ENCODE results near the gene PIP5K1B.

PIP5K1B gene

DNA sequence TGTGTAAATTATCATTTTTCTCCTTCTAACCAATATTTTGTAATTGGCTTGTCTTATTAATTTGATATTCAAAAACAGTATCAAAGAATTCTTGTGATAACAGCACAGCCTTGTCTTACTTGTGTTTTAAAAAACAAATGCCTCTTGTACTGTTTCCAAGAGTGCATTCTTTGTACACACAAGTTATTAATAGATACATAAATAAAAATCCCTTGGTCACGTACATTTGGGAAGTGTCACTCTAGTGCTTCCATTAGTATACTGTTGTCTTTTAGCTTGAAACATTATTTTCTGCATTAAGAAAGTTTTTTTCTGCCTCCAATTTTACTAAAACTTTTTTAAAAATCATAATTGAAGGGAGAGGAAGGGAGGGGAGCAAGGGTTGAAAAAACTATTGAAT, 133.2 kb downstream of the PIP5K1B start:
- Histone ChIP-seq H4K20me1 (ENCODE audit: insufficient read depth, low read length) (no peaks in the 10 kb centered on the region), H3K9me2 (ENCODE audit: low read depth, low read length) (no peaks in the 10 kb centered on the region), H3K27ac (ENCODE audit: low read depth, low read length, poor library complexity, severe bottlenecking) (no peak overlapping the region), H3K4me2 (ENCODE audit: low read length) (no peak overlapping the region), H3K27me3 (ENCODE audit: insufficient read depth, low read length) (no peaks in the 10 kb centered on the region), H3K4me1 (ENCODE audit: insufficient read depth, low read length, severe bottlenecking) (no peaks in the 10 kb centered on the region), H3K4me3 (ENCODE audit: low read depth, low read length, poor library complexity, severe bottlenecking) (no peak overlapping the region), H3K79me2 (ENCODE audit: insufficient read depth, low read length) (no peaks in the 10 kb centered on the region), H3F3A (ENCODE audit: insufficient read depth, low read length) (no peaks in the 10 kb centered on the region), H3K9me3 (ENCODE audit: low read length) (no peaks in the 10 kb centered on the region), H3K9ac (ENCODE audit: low read length) (no peak overlapping the region), H2AFZ (ENCODE audit: low read length) (no peak overlapping the region), H3K36me3 (ENCODE audit: insufficient read depth, low read length) (no peaks in the 10 kb centered on the region)
- TF ChIP-seq EZH2 (IDR thresholded peaks at IDR 0.05; ENCODE audit: borderline replicate concordance, low read length) = no peak

DNA sequence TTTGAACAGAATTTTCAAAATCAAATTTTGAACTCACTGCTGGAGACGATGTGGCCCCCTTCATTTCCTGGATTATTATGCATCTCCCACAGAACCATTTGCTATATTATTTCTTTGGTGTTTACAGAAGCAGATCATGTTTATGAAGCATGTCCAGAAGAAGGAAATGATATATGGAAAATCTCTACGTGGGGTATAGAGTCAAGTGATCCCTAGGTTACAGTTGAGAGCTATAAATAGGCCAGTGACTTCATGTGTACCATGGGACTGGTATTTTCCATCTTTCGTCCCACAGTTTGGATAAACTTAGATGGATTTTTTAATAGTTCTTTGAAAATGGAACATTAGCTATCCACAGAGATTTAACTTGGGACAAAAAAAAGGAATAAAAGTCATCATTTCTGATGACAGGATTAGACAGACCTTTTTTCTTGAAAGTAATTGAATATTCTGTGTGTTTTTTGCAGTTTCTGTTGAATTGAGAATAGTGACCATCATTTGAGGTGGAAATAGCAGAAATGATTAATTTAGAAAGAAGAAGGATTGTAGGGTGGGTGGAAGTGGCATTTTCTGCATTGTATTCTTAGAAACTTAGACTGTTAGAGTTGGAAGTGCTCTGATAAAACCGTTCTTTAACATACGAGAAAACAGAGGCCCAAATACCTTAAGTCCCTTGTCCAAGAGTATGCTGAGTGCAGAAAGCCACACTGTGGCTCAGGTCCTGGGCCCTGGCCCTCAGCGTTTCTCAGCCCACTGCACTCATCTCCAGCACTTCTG, 136.4 kb downstream of the PIP5K1B start:
- no peaks in the 10 kb centered on the region for H3K36me3 ChIP-seq (ENCODE audit: insufficient read depth, low read length)
- no peak for TF ChIP-seq EZH2 (IDR thresholded peaks at IDR 0.05; ENCODE audit: borderline replicate concordance, low read length)
- TF ChIP-seq, protein P1, sequence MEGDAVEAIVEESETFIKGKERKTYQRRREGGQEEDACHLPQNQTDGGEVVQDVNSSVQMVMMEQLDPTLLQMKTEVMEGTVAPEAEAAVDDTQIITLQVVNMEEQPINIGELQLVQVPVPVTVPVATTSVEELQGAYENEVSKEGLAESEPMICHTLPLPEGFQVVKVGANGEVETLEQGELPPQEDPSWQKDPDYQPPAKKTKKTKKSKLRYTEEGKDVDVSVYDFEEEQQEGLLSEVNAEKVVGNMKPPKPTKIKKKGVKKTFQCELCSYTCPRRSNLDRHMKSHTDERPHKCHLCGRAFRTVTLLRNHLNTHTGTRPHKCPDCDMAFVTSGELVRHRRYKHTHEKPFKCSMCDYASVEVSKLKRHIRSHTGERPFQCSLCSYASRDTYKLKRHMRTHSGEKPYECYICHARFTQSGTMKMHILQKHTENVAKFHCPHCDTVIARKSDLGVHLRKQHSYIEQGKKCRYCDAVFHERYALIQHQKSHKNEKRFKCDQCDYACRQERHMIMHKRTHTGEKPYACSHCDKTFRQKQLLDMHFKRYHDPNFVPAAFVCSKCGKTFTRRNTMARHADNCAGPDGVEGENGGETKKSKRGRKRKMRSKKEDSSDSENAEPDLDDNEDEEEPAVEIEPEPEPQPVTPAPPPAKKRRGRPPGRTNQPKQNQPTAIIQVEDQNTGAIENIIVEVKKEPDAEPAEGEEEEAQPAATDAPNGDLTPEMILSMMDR (IDR thresholded peaks at IDR 0.05; ENCODE audit: low read length) = no peak

DNA sequence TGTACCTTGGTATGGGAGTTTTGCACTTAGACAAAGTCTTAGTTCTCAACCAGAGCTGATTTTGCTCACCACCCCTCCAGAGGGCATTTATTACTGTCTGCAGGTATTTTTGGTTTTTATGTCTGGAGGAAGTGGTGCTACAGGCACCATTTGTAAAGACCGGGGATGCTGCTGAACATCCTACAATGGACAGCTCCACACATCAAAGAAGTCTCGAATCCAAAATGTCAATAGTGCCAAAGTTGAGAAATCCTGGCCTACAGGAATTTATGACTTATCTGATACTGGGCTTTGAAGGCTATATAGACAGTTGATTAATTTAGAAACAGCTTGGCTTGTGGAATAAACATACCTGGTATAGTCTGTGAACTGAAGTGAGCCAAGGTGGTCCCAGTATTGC, 137.5 kb downstream of the PIP5K1B start:
- TF ChIP-seq EZH2 (IDR thresholded peaks at IDR 0.05; ENCODE audit: borderline replicate concordance, low read length) = no peak
- TF ChIP-seq, protein P1 (IDR thresholded peaks at IDR 0.05; ENCODE audit: low read length) = no peak
- Histone ChIP-seq H3K79me2 (ENCODE audit: insufficient read depth, low read length) (no peaks in the 10 kb centered on the region), H2AFZ (ENCODE audit: low read length) (no peak overlapping the region), H3K9me3 (ENCODE audit: low read length) (no peaks in the 10 kb centered on the region), H3K9me2 (ENCODE audit: low read depth, low read length) (no peaks in the 10 kb centered on the region), H3K36me3 (ENCODE audit: insufficient read depth, low read length) (no peaks in the 10 kb centered on the region), H3K4me2 (ENCODE audit: low read length) (no peak overlapping the region), H3K4me3 (ENCODE audit: low read depth, low read length, poor library complexity, severe bottlenecking) (no peak overlapping the region), H3F3A (ENCODE audit: insufficient read depth, low read length) (no peaks in the 10 kb centered on the region), H4K20me1 (ENCODE audit: insufficient read depth, low read length) (no peaks in the 10 kb centered on the region), H3K27ac (ENCODE audit: low read depth, low read length, poor library complexity, severe bottlenecking) (no peak overlapping the region), H3K4me1 (ENCODE audit: insufficient read depth, low read length, severe bottlenecking) (no peaks in the 10 kb centered on the region), H3K9ac (ENCODE audit: low read length) (no peak overlapping the region), H3K27me3 (ENCODE audit: insufficient read depth, low read length) (no peaks in the 10 kb centered on the region)

More for the DNA sequence above, 136.4 kb downstream of the PIP5K1B start:
- Histone ChIP-seq H3K9ac (ENCODE audit: low read length) (no peak overlapping the region), H3K4me1 (ENCODE audit: insufficient read depth, low read length, severe bottlenecking) (no peaks in the 10 kb centered on the region), H4K20me1 (ENCODE audit: insufficient read depth, low read length) (no peaks in the 10 kb centered on the region), H3K27me3 (ENCODE audit: insufficient read depth, low read length) (no peaks in the 10 kb centered on the region), H3K4me3 (ENCODE audit: low read depth, low read length, poor library complexity, severe bottlenecking) (no peak overlapping the region), H3K27ac (ENCODE audit: low read depth, low read length, poor library complexity, severe bottlenecking) (no peak overlapping the region), H3K79me2 (ENCODE audit: insufficient read depth, low read length) (no peaks in the 10 kb centered on the region), H3K9me3 (ENCODE audit: low read length) (no peaks in the 10 kb centered on the region), H3F3A (ENCODE audit: insufficient read depth, low read length) (no peaks in the 10 kb centered on the region), H3K4me2 (ENCODE audit: low read length) (no peak overlapping the region), H2AFZ (ENCODE audit: low read length) (no peak overlapping the region), H3K9me2 (ENCODE audit: low read depth, low read length) (no peaks in the 10 kb centered on the region)

DNA sequence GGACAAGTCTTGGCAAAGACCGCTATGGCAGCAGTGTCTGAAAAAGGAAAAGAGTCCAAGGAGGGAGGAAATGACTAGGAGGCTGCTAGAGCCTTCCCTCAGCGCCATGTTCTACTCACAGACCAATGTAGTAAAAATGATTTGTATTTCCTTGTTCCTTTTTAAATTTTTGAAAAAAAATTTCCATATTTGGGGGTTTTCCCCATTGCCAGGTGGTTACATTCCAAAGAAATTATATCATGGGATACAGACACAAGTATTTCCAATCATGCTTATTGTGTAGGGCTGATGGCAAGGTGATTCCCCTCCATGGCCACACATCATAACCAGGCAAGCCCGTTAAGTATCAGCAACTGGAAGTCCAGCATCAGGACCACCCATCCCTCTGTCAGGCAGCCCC, 138.2 kb downstream of the PIP5K1B start:
- H3K36me3 ChIP-seq (ENCODE audit: insufficient read depth, low read length) = no peaks in the 10 kb centered on the region
- no peaks in the 10 kb centered on the region for H3K79me2 ChIP-seq (ENCODE audit: insufficient read depth, low read length)
- H3K4me3 ChIP-seq (ENCODE audit: low read depth, low read length, poor library complexity, severe bottlenecking) = no peak overlapping the region
- no peak overlapping the region for H3K9ac ChIP-seq (ENCODE audit: low read length)
- no peak overlapping the region for H3K27ac ChIP-seq (ENCODE audit: low read depth, low read length, poor library complexity, severe bottlenecking)
- H3K9me3 ChIP-seq (ENCODE audit: low read length) = no peaks in the 10 kb centered on the region
- H3K9me2 ChIP-seq (ENCODE audit: low read depth, low read length) = no peaks in the 10 kb centered on the region
- no peaks in the 10 kb centered on the region for H4K20me1 ChIP-seq (ENCODE audit: insufficient read depth, low read length)
- no peaks in the 10 kb centered on the region for H3F3A ChIP-seq (ENCODE audit: insufficient read depth, low read length)
- H2AFZ ChIP-seq (ENCODE audit: low read length) = no peak overlapping the region
- H3K4me2 ChIP-seq (ENCODE audit: low read length) = no peak overlapping the region
- no peak for TF ChIP-seq EZH2 (IDR thresholded peaks at IDR 0.05; ENCODE audit: borderline replicate concordance, low read length)
- TF ChIP-seq, protein P1 (IDR thresholded peaks at IDR 0.05; ENCODE audit: low read length) = no peak
- H3K27me3 ChIP-seq (ENCODE audit: insufficient read depth, low read length) = no peaks in the 10 kb centered on the region
- H3K4me1 ChIP-seq (ENCODE audit: insufficient read depth, low read length, severe bottlenecking) = no peaks in the 10 kb centered on the region
